Renal pelvis (tissue), 4 donors: Measurements from ENCODE around the gene MX2. TPM values are rescaled to one million over a fixed set of nuclear protein-coding genes. Genes with fewer than 3 reads are reported as not detected.
"Not testable (repeated sequence)": the region's sequence is repeated elsewhere in the genome, so short reads cannot be mapped to it uniquely, and the experiment has no call there.

Experiments used
- DNase-seq: peaks from one replicate; pipeline ENCODE4 v3.0.0-alpha.2; 2013
- polyA plus RNA-seq, 3 donors: library from polyadenylated mRNA; unstranded; fragments of 120-200 nt; gene quantifications; one replicate each; pipeline ENCODE4 v1.2.1, GENCODE V29; 2013; ENCODE audit not compliant: insufficient read length in 3 of 3

The MX2 gene
- polyA plus RNA-seq, 3 donors, result 1.1 to 2.4 (median 1.4) TPM

DNA sequence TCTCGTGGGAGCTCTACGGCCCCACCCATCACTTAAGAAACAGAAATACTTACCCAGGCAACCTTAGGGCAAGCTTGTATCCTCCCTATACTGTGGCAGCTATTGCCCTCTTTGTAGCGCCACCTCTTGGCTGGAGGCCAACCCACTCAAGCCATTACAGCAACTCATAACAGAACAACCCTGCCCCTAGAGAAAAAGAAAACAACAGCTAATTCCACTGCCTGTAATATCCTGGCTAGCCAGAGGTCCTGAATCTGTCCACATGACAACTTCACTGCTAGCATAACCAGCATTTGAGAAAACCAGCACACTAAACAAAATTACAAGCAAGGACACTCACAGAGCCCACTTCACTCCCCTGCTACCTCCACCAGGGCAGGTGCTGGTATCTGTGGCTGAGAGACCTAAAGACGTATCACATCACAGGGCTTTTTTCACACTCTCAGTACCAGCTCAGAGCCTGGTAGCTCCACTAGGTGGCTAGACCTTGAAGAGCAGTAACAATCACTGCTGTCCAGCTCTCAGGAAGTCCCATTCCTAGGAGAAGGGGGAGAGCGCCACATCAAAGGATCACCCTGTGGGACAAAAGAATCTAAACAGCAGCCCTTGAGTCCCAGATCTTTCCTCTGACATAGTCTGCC is 49.7 kb downstream of the MX2 start:
- no peak for DNase-seq

DNA sequence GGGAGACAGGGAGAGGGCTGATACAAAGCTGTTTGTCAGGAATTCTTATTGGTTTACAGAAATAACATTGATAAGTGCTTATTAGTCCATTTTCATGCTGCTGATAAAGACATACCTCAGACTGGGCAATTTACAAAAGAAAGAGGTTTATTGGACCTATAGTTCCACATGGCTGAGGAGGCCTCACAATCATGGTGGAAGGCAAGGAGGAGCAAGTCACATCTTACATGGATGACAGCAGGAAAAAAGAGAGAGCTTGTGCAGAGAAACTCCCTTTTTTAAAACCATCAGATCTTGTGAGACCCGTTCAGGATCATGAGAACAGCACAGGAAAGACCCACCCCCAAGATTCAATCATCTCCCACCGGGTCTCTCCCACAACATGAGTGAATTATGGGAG is 55.7 kb downstream of the MX2 start:
- not testable (repeated sequence) for DNase-seq

DNA sequence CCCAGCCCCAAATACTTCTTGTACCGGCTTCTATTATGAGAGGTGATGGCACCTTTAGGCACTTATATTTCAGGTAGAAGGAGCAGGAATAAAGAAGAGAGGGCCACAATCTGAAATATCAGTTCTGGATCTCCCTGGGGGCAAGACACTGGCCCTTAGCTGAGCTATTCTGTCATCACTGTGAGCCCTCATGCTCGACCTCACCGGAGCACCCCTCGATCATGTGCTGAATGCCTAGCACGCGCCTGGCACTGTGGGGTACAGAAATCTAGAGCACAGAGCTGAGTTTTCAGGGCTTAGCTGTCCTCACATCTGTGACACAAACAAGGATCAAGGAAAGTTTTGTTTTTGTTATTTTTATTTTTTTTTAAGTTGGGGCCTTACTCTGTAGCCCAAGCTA is 56.6 kb downstream of the MX2 start:
- no peak for DNase-seq

DNA sequence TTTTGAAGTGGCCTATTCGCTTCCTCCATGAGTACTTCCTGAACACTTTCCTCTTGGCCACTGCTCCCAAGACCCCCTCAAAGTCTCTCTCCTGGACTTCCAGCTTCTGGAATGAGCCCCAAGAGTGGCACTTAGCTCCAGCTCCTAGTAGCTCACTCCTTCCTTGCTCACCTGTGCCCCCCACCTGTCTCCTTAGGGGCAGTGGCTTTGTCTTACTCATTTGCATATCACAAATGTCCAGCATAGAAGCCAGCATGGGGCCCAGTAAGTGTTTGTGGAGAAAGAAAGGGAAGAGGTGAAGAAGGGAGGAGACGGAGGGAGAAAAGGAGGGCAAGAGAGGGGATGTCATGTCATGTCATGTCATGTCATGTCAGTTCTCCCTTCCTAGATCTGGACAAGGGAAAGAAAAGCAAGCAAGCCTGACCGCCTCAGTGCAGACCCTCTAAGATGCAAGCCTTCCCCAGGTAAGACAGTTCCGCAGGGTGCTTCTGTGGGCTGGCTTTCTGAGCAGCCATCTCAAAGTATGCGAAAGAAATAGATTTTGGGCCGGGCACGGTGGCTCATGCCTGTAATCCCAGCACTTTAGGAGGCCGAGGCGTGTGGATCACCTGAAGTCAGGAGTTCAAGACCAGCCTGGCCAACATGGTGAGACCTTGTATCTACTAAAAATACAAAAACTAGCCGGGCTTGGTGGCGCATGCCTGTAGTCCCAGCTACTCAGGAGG is 57.3 kb downstream of the MX2 start:
- no peak for DNase-seq

DNA sequence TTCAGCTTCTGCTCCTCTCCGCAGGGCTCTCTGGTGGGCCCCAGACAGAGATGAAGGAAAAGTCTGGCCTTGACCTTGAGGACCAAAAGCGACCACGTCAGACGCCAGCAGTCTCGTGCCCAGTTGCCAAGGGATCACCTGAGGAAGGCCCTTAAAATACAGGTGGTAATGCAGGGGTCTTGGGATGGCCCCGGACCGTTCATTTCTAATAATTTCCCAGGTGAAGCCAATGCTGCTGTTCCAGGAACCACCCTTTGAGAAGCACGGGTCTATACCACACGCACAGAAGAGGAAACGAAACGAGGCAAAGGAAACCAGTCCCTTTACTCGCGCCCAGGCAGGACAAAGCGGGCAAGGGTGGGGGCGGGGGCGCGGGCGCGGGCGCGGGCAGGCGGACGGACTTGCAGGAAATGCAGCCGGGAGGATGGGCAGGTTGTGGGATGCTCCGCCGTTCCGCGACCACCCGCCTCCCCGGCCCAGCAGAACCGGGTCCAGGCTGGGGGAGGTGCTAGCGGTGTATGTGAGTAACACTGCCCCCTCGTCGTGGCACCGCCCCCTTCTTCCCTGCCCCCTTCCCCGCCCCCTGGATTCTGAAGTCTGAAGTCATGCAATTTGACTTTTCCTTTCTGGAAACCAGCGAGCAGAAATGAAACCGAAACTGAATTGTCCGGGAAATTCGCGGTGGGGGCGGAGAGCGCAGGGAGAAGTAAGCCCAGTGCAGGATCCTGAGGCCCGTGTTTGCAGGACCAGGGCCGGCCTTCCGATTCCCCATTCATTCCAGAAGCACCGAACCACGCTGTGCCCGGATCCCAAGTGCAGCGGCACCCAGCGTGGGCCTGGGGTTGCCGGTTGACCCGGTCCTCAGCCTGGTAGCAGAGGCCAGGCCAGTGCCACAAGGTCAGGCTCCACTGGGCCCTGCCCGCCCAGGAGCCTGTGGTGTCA is 58.4 kb downstream of the MX2 start:
- DNase-seq, result peak; percentile 90

DNA sequence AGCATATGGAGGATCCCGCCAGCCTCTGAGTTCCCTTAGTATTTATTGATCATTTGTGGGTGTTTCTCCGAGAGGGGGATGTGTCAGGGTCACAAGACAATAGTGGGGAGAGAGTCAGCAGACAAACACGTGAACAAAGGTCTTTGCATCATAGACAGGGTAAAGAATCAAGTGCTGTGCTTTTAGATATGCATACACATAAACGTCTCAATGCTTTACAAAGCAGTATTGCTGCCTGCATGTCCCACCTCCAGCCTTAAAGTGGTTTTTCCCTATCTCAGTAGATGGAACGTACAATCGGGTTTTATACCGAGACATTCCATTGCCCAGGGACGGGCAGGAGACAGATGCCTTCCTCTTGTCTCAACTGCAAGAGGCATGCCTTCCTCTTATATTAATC is 59.2 kb downstream of the MX2 start:
- not testable (repeated sequence) for DNase-seq

DNA sequence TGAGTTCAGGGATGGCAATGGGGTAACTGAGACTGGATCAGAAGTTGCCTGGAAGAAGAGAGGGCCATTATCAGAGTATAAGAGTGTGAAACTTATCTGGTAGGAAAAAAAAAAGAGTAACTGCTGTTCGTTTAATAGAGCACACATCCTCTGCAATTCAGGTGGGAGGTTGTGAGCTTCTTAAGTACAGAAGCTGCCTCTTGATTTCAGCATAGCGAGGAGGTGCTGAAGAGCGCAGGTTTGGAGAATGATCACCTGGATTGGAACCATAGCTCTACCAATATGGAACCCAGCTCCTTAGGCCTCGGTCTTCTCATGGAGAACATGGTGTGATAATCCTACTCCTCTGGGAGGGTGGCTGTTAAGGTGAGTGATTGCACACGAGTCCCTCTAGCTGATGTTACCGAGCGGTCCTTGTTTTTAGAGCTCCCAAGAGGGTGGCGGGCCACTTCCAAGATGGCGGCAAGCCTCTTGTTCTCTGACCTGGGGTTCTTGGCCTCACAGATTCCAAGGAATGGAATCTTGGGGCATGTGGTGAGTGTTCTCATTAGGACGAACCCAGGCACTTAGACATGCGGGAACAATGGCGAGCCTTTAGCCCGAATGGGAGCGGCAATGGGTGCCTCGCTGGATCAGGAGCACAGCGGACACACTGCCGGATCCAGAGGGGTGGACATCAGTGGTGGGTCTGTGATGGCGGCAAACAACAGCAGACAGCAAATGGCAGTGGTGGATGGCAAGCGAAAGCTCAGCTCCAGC is 60.9 kb downstream of the MX2 start:
- no peak for DNase-seq

DNA sequence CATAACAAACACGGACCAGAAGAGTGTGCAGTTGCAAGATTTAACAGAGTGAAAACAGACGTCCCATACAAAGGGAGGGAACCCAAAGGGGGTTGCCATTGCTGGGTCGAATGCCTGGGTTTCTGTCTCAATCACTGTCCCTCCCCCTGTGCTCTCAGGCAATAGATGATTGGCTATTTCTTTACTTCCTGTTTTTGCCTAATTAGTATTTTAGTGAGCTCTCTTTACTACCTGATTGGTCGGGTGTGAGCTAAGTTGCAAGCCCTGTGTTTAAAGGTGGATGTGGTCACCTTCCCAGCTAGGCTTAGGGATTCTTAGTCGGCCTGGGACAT is 61.4 kb downstream of the MX2 start:
- DNase-seq, result not testable (repeated sequence)

DNA sequence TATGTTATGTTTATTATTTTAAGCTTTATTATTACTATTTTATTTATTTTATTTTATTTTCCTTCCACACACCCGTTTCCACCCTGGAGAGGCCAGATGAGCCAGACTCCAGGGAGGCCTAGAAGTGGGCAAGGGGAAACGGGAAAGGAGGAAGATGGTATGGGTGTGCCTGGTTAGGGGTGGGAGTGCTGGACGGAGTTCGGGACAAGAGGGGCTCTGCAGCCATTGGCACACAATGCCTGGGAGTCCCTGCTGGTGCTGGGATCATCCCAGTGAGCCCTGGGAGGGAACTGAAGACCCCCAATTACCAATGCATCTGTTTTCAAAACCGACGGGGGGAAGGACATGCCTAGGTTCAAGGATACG is 63.7 kb downstream of the MX2 start:
- DNase-seq, result no peak

DNA sequence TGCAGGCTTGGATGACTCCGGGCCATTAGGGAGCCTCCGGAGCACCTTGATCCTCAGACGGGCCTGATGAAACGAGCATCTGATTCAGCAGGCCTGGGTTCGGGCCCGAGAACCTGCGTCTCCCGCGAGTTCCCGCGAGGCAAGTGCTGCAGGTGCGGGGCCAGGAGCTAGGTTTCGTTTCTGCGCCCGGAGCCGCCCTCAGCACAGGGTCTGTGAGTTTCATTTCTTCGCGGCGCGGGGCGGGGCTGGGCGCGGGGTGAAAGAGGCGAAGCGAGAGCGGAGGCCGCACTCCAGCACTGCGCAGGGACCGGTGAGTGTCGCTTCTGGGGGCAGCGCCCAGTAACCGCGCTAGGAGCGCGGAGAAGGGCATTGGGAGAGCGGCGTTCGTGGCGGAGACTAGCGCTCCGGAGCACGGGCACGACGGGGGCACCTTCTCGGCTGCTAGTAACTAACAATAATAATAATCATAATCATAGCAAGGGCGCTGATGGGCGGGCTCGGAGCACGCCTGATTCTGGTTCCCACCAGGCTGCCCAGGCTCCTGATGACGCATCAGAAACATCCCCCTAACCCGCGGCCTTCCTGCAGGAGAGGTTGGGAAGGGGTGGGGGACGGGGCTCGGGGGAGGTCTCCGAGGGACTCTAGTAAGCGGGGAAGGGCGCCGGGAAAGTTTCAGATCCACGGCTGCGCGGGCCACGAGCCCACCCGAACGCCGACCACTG is 64.3 kb downstream of the MX2 start, which contains the start of gene MX1:
Gene MX1, plus strand, starts transcription at position 286 of the 722 bp plus-strand sequence. CDS start 5,832 bp downstream, outside the sequence.
- peak; percentile 29 for DNase-seq

DNA sequence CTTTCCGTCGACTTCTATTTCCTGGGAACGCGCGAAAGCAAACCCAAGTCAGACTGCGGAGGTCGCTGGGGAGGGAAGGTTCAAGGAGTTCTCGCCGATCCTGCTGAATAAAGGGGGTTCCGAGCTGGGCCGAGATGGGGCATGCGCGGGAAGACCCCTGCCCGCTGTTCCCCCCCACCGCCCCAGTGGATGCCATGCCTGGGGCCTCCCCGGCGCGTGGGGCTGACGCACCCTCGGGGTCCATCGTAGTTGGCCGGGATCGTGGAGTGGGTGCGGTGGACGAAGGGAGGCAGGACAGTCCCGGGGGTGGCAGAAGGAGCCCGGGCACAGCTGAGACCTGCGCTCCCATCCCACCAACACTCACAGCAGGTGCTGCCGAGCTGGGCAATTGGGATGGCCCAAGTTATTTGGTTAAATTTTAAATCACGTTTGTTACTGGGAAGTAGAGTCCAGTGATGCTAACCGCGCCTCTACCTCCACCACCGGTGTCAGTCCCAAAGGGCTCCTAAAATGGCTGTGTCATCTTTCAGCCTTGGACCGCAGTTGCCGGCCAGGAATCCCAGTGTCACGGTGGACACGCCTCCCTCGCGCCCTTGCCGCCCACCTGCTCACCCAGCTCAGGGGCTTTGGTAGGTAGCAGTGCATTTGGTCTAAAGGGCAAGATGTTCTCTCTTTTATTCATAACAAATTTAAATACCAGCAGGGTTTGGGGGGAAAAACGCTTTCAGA is 65.0 kb downstream of the MX2 start:
- DNase-seq, result no peak

DNA sequence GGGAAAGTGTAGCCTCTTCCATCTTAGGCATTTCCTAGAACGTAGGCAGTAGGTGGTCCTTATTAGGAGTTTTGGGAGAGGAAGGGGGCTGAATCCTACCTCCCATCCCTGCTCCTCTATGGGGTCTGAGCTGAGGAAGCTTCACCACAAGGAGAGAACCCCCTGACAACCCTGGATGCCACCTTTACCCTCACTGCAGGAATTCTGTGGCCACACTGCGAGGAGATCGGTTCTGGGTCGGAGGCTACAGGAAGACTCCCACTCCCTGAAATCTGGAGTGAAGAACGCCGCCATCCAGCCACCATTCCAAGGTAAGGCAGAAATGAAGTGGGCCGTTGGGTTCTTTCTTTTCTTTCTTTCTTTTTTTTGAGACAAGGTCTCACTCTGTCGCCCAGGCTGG is 65.7 kb downstream of the MX2 start:
- DNase-seq, result no peak

DNA sequence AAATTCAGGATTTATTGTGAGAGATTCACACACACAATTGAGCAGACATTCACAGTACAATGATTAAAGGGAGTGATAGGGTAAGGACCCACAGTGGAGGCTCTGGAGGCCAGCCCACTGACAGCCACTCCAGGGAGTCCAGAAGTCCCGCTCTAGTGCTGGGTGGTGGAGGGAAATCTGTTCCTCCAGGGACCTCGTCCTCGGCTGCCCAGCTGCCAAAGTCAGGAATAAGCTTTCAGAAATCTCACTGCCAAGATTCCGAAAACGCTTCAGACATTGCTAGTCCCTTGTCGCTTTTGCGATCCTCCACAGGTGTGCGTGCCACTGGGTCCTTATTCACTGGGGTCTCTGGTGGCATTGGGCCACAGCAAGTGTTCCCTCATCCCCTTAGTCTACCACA is 66.5 kb downstream of the MX2 start:
- no peak for DNase-seq

DNA sequence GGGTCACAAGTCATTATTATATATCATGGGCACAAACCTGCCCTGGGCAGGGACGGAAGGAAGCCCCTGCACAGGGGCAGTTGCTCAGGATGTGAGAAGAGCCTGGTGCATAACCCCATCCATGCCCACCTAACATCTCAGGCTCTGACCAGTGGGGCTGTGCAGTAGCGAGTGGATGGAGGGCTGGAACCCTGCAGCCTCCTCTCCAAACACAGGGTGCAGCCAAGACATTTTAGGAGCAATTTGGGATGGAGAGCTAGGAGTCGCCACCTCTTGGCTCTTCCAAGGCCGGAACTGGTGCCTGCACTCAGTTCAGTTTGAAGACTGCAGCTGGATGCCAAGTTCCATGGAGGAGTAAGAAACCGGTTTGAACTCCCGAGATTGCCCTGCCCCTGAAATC is 67.0 kb downstream of the MX2 start:
- no peak for DNase-seq

DNA sequence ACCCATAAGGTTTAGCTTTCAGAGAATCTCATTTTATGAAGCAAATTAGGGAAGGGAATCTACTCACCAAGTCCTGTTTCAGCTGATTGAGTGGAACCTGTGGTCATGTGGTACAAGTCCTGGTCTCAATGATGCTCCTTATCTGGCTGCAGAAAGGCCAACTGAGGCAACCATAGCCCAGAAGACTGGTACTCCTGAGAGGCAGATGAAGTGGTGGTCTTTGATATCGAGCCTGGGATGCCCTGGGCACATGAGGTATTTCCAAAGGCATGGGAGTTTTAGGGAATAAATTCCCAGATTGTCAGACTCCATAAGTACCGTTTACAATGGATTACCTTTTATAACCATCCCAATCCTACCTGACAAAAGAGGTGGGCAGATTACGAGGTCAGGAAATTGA is 67.5 kb downstream of the MX2 start:
- DNase-seq, result no peak

DNA sequence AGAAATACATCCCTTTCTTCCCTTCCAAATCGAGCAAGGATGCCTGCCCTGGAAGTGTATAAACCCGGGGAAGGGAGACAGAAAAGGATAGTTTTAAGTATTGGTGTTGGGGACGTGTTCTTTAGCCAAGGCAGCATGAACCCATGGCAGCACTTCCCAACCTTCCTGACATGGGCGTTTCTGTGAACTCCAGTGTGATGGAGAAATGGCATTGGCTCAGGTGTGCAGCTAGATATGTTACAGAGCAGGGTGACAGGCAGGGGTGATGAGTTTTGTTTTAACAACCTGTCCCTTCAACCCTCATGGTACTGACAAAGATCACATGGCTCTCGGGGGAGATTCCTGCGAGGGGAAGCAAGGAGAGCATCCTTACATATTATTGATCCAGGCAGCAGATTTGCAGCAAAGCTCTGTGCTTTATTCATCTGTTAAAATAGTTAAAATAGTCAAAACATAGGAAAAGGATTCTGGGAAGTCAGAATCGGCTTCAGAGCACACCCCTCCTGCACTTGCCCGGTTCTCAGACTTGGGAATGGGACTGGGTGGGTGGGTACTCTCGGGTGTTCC is 68.2 kb downstream of the MX2 start:
- DNase-seq, result no peak

DNA sequence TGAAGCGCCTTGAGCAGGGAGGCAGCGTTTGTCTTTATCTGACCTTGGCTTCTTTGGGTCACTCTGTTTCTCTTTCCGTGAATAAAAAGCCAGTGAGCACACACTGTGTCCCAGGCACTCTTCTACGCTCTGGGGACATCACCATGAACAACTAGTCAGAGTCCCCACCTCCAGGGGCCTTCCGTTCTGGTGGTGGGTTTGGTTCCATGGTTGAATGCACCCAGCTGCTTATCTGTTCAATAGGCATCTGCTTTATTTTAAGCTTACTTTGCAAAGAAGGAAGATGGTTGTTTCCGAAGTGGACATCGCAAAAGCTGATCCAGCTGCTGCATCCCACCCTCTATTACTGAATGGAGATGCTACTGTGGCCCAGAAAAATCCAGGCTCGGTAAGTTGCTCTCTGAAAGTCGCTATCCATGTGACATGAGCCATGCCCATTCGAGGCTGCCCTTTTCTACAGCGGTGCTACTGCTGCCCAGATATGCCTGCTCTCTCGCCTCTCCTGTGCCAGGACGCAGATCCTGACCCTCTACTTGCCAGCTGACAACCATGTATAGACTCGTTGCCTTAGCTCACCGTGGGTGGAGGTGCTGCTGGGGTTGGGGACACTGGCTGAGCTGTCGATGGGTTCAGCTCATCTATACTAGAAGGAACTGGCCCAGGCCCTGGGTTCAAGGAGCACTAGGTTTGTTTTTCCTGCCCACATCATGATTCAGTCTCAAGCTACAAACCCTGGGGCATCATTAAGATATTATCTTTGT is 70.1 kb downstream of the MX2 start:
- DNase-seq, result no peak

DNA sequence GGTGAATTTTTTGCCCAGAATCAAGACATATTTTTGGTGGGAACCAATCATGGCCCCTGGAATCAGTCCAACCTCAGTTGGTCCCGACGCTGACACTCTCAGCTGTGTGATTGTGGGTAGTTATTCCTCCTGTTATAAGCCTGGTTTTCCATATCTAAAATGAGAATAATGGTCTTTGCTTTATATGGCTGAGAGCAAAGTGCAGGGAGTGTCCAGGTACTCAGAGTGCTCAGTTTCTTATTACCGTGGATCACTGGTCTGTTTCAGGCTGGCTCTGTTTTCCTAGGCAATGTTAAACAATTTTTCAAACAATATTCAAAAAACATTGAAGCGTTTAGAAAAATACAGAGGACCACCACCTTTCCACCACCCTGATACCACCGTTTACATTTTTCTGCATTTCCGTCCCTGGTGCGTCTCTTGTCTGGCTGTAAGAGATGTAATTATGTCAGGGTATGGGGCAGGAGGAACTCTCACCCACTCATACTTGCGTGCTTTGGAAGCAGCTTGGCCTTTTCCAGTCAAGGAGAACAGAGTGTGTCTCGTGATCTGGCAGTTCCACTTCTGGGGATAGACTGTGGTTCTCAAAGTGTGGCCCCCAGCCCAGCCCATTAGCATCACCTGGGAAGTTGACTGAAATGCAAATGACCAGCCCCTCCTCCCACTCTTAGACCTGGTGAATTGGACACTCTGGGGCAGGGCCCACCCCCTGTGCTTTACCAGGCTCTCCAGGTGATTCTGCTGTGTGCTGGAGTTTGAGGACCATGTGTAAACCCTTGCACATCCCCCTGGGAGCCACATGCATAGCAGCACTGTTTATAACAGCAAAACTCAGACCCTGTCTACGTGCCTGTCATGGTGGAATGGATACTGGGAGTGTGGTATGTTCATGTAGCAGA is 71.0 kb downstream of the MX2 start:
- no peak for DNase-seq
